Stimulated activated CD4-positive, alpha-beta T cell treated with anti-CD3 and anti-CD28 coated beads, Interleukin-12 subunit alpha, Interleukin-12 subunit beta, amount 100 ng/mL, for 24 hours (primary cell): ENCODE measurements around the gene HM13.
"Not testable (repeated sequence)": the region's sequence is repeated elsewhere in the genome, so short reads cannot be mapped to it uniquely, and the experiment has no call there.

Experiments used
- DNase-seq, 2 experiments: peaks; one replicate each; pipeline ENCODE4 v3.0.0-alpha.2; 2020; ENCODE audit warnings: low read depth in 2 of 2

The HM13 gene

GRCh38 chr20:31542201-31542842, 28.1 kb downstream of the HM13 start:
- no peak for DNase-seq

- DNase-seq: no peak
Observed at GRCh38 chr20:31542963-31543362, 28.7 kb downstream of the HM13 start.

GRCh38 chr20:31543966-31544598, 29.8 kb downstream of the HM13 start:
- no peak for DNase-seq

- DNase-seq: no peak
Observed at GRCh38 chr20:31544600-31544999, 30.4 kb downstream of the HM13 start.

GRCh38 chr20:31545621-31546040, 31.4 kb downstream of the HM13 start:
- DNase-seq: not testable (repeated sequence)

- peak; percentile 65 to 72 for DNase-seq
Observed at GRCh38 chr20:31547017-31547675, 32.9 kb downstream of the HM13 start.

- DNase-seq: no peak
Observed at GRCh38 chr20:31547720-31548298, 33.6 kb downstream of the HM13 start.

- DNase-seq: no peak
Observed at GRCh38 chr20:31548820-31549512, 34.7 kb downstream of the HM13 start.

GRCh38 chr20:31549513-31549880, 35.3 kb downstream of the HM13 start:
- no peak for DNase-seq

GRCh38 chr20:31550099-31550498, 35.9 kb downstream of the HM13 start:
- DNase-seq: no peak

GRCh38 chr20:31551163-31552081, 37.2 kb downstream of the HM13 start:
- DNase-seq: no peak

- no peak for DNase-seq
Observed at GRCh38 chr20:31555203-31555775, 41.0 kb downstream of the HM13 start.

GRCh38 chr20:31559704-31560093, 45.5 kb downstream of the HM13 start:
- DNase-seq: no peak

GRCh38 chr20:31560094-31560745, 46.0 kb downstream of the HM13 start:
- DNase-seq: peak; percentile 58 to 68

GRCh38 chr20:31560746-31561598, 46.7 kb downstream of the HM13 start:
- no peak for DNase-seq

- DNase-seq: no peak
Observed at GRCh38 chr20:31562241-31562640, 48.0 kb downstream of the HM13 start.

GRCh38 chr20:31564284-31564683, 50.0 kb downstream of the HM13 start:
- DNase-seq: no peak

GRCh38 chr20:31565699-31566318, 51.6 kb downstream of the HM13 start:
- no peak for DNase-seq

GRCh38 chr20:31566319-31566657, 52.0 kb downstream of the HM13 start:
- DNase-seq: no peak
